RPMI8226 (cell line): ENCODE measurements around the gene SYT6.

ENCODE experiments used
- DNase-seq: peaks from one replicate; pipeline ENCODE4 v3.0.0-alpha.2; 2015

SYT6 gene

GRCh38 chr1:114153261-114154145 is at the start of gene SYT6:
SYT6 (minus strand) TSS chr1:114153869; CDS start chr1:114153772, 97 bp downstream.
- no peak for DNase-seq

GRCh38 chr1:114201486-114201885 is 47.8 kb upstream of the SYT6 start:
- DNase-seq: no peak

GRCh38 chr1:114199017-114199594 is 45.4 kb upstream of the SYT6 start:
- no peak for DNase-seq

GRCh38 chr1:114196992-114197907 is 43.6 kb upstream of the SYT6 start:
- DNase-seq: no peak

- DNase-seq: no peak
Measured at GRCh38 chr1:114195819-114196218, 42.1 kb upstream of the SYT6 start.

GRCh38 chr1:114192328-114192727 is 38.7 kb upstream of the SYT6 start:
- no peak for DNase-seq

- DNase-seq: no peak
Measured at GRCh38 chr1:114189398-114189797, 35.7 kb upstream of the SYT6 start.

GRCh38 chr1:114181356-114181755 is 27.7 kb upstream of the SYT6 start:
- no peak for DNase-seq

GRCh38 chr1:114180742-114181141 is 27.1 kb upstream of the SYT6 start:
- no peak for DNase-seq

GRCh38 chr1:114178936-114179335 is 25.3 kb upstream of the SYT6 start:
- no peak for DNase-seq

GRCh38 chr1:114177282-114177681 is 23.6 kb upstream of the SYT6 start:
- no peak for DNase-seq

- no peak for DNase-seq
Measured at GRCh38 chr1:114176366-114176765, 22.7 kb upstream of the SYT6 start.

- no peak for DNase-seq
Measured at GRCh38 chr1:114173680-114174079, 20.0 kb upstream of the SYT6 start.

- DNase-seq: no peak
Measured at GRCh38 chr1:114169509-114169908, 15.8 kb upstream of the SYT6 start.

GRCh38 chr1:114167226-114167625 is 13.6 kb upstream of the SYT6 start:
- DNase-seq: no peak

GRCh38 chr1:114164840-114165543 is 11.3 kb upstream of the SYT6 start:
- DNase-seq: no peak

GRCh38 chr1:114159941-114160340 is 6.3 kb upstream of the SYT6 start:
- no peak for DNase-seq

GRCh38 chr1:114157275-114157660 is 3.6 kb upstream of the SYT6 start:
- DNase-seq: no peak

- DNase-seq: no peak
Measured at GRCh38 chr1:114156538-114157274, 3.0 kb upstream of the SYT6 start.

- no peak for DNase-seq
Measured at GRCh38 chr1:114155706-114156105, 2.0 kb upstream of the SYT6 start.

GRCh38 chr1:114154963-114155322 is 1.3 kb upstream of the SYT6 start:
- DNase-seq: no peak
